Parathyroid adenoma (tissue), 2 donors: Measurements from ENCODE around the gene C1QTNF6.

Experiments
- H2AFZ ChIP-seq: fragments of 300-600 bp; sonication (generic); one replicate; pipeline ENCODE4 v1.7.0; 2017; ENCODE audit warnings: antibody characterized with exemption, mild to moderate bottlenecking
- H3K27ac ChIP-seq: fragments of 300-600 bp; sonication (generic); one replicate; pipeline ENCODE4 v1.7.0; 2017
- H3K27me3 ChIP-seq: fragments of 300-600 bp; sonication (generic); one replicate; pipeline ENCODE4 v1.7.0; 2017; ENCODE audit warnings: low read length; ENCODE audit not compliant: control insufficient read depth, insufficient read depth
- H3K36me3 ChIP-seq: fragments of 300-600 bp; sonication (generic); one replicate; pipeline ENCODE4 v1.7.0; 2017; ENCODE audit warnings: low read length; ENCODE audit not compliant: control insufficient read depth, insufficient read depth
- H3K4me1 ChIP-seq: fragments of 300-600 bp; sonication (generic); one replicate; pipeline ENCODE4 v1.7.0; 2017; ENCODE audit warnings: control low read depth
- H3K4me2 ChIP-seq: fragments of 300-600 bp; sonication (generic); one replicate; pipeline ENCODE4 v1.7.0; 2017; ENCODE audit warnings: low read length
- H3K4me3 ChIP-seq: fragments of 300-600 bp; sonication (generic); one replicate; pipeline ENCODE4 v1.7.0; 2017; ENCODE audit warnings: low read depth, low read length
- H3K79me2 ChIP-seq: fragments of 300-600 bp; sonication (generic); one replicate; pipeline ENCODE4 v1.7.0; 2017; ENCODE audit warnings: control low read depth
- H3K9ac ChIP-seq: fragments of 300-600 bp; sonication (generic); one replicate; pipeline ENCODE4 v1.7.0; 2017; ENCODE audit warnings: mild to moderate bottlenecking
- H3K9me3 ChIP-seq: fragments of 300-600 bp; sonication (generic); one replicate; pipeline ENCODE4 v1.7.0; 2017; ENCODE audit warnings: low read length; ENCODE audit not compliant: control insufficient read depth
- CTCF ChIP-seq: fragments of 300-600 bp; sonication (generic); IDR thresholded peaks from one replicate; pipeline ENCODE4 v1.7.0; 2017; ENCODE audit warnings: antibody characterized with exemption, mild to moderate bottlenecking
- donor health status: primary hyperparathyroidism.

The C1QTNF6 gene

GRCh38 chr22:37140686-37141323 is 47.2 kb downstream of the C1QTNF6 start:
- Histone ChIP-seq H3K27me3 (no peaks in the 10 kb centered on the region), H3K4me1 (no peaks in the 10 kb centered on the region), H3K9ac (no peak overlapping the region), H3K9me3 (no peaks in the 10 kb centered on the region), H3K4me3 (no peak overlapping the region), H3K79me2 (no peaks in the 10 kb centered on the region), H3K27ac (no peak overlapping the region), H2AFZ (no peak overlapping the region), H3K36me3 (no peaks in the 10 kb centered on the region), H3K4me2 (no peak overlapping the region)
- TF ChIP-seq CTCF: no peak

- Histone ChIP-seq H2AFZ (no peak overlapping the region), H3K27me3 (no peaks in the 10 kb centered on the region), H3K4me3 (no peak overlapping the region), H3K9ac (no peak overlapping the region), H3K4me1 (no peaks in the 10 kb centered on the region), H3K27ac (no peak overlapping the region), H3K79me2 (no peaks in the 10 kb centered on the region), H3K4me2 (no peak overlapping the region), H3K36me3 (no peaks in the 10 kb centered on the region), H3K9me3 (no peaks in the 10 kb centered on the region)
- TF ChIP-seq CTCF: no peak
These were observed 48.3 kb downstream of the C1QTNF6 start for GRCh38 chr22:37139762-37140161.

- no peaks in the 10 kb centered on the region for H3K36me3 ChIP-seq
- H3K79me2 ChIP-seq: no peaks in the 10 kb centered on the region
- no peak overlapping the region for H2AFZ ChIP-seq
- H3K4me2 ChIP-seq: no peak overlapping the region
- no peak overlapping the region for H3K4me3 ChIP-seq
- no peak for TF ChIP-seq CTCF
- H3K9ac ChIP-seq: no peak overlapping the region
- no peak overlapping the region for H3K27ac ChIP-seq
- H3K27me3 ChIP-seq: no peaks in the 10 kb centered on the region
- H3K4me1 ChIP-seq: no peaks in the 10 kb centered on the region
- H3K9me3 ChIP-seq: no peaks in the 10 kb centered on the region
These were observed 49.0 kb downstream of the C1QTNF6 start for GRCh38 chr22:37138849-37139561.

GRCh38 chr22:37137903-37138665 is 50.0 kb downstream of the C1QTNF6 start:
- Histone ChIP-seq H3K9ac (no peak overlapping the region), H3K27me3 (no peaks in the 10 kb centered on the region), H3K9me3 (no peaks in the 10 kb centered on the region), H2AFZ (no peak overlapping the region), H3K4me1 (no peaks in the 10 kb centered on the region), H3K79me2 (no peaks in the 10 kb centered on the region), H3K4me2 (no peak overlapping the region), H3K4me3 (no peak overlapping the region), H3K36me3 (no peaks in the 10 kb centered on the region), H3K27ac (no peak overlapping the region)
- no peak for TF ChIP-seq CTCF
